Adrenal gland (tissue), 5 donors: ENCODE results near the gene RHBDL3.

Experiments used
- CTCF ChIP-seq, 6 experiments: fragments of 450-650 bp in 4 of 6; fragments of 200-600 bp in 2 of 6; sonication (generic) in 1 of 6; IDR thresholded peaks; 1 replicate in 5 of 6; 2 replicates in 1 of 6; pipeline versions ENCODE4 v1.5.1 to v1.8.0; 2016 to 2021; ENCODE audit warnings: antibody characterized with exemption in 6 of 6, mild to moderate bottlenecking in 2 of 6, moderate library complexity in 1 of 6
- POLR2A ChIP-seq, 2 donors: fragments of 450-650 bp; IDR thresholded peaks; one replicate each; pipeline ENCODE4 v1.6.1; 2017; ENCODE audit warnings: antibody characterized with exemption in 2 of 2, mild to moderate bottlenecking in 2 of 2, moderate library complexity in 1 of 2
- donor health status: DM: no; HTN: no; CAD: no.

GRCh38 chr17:32226886-32227285 lies 38.7 kb upstream of the RHBDL3 start:
- TF ChIP-seq CTCF (IDR thresholded peaks at IDR 0.05) (no peak), POLR2A (IDR thresholded peaks at IDR 0.05) (no peak)
